Sigmoid colon (tissue), 4 donors: ENCODE results near the gene F11.

ENCODE experiments used
- POLR2A ChIP-seq, 2 donors: fragments of 450-650 bp; IDR thresholded peaks; one replicate each; pipeline ENCODE4 v1.6.1; 2016; ENCODE audit warnings: antibody characterized with exemption in 2 of 2, mild to moderate bottlenecking in 2 of 2, moderate library complexity in 2 of 2
- POLR2AphosphoS5 ChIP-seq, 4 donors: sonication (generic); formaldehyde crosslinking; IDR thresholded peaks; one replicate each; pipeline ENCODE4 v1.6.1; 2017; ENCODE audit warnings: antibody characterized with exemption in 4 of 4
- TF ChIP-seq, protein P1 (sequence below), 4 experiments: fragments of 450-650 bp in 3 of 4; fragments of 200-600 bp in 1 of 4; IDR thresholded peaks; one replicate each; pipeline ENCODE4 v1.5.1; 2016 to 2019; ENCODE audit warnings: antibody characterized with exemption in 4 of 4, mild to moderate bottlenecking in 3 of 4, moderate library complexity in 2 of 4

DNA sequence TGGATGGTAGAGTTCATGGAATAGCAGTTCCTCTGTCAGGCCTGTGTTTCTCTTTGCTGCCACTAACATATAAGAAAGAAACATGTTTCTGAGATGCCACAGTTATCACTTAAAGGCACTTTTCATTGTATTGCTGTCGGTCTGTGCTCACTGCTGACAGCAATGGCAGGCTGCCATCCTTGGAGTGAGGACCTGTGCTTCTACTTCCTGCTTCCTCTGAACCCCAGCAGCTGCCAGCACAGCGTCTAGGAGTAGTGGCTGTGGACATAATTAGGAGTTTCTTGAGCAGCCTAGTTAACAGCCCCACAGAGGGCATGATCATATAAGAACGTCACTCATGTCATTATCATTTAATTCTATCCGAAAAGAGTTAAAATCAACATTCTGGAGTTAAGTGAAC is 30.5 kb downstream of the F11 start:
- TF ChIP-seq POLR2AphosphoS5 (IDR thresholded peaks at IDR 0.05) (no peak), POLR2A (IDR thresholded peaks at IDR 0.05) (no peak)
- TF ChIP-seq, protein P1, sequence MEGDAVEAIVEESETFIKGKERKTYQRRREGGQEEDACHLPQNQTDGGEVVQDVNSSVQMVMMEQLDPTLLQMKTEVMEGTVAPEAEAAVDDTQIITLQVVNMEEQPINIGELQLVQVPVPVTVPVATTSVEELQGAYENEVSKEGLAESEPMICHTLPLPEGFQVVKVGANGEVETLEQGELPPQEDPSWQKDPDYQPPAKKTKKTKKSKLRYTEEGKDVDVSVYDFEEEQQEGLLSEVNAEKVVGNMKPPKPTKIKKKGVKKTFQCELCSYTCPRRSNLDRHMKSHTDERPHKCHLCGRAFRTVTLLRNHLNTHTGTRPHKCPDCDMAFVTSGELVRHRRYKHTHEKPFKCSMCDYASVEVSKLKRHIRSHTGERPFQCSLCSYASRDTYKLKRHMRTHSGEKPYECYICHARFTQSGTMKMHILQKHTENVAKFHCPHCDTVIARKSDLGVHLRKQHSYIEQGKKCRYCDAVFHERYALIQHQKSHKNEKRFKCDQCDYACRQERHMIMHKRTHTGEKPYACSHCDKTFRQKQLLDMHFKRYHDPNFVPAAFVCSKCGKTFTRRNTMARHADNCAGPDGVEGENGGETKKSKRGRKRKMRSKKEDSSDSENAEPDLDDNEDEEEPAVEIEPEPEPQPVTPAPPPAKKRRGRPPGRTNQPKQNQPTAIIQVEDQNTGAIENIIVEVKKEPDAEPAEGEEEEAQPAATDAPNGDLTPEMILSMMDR (IDR thresholded peaks at IDR 0.05) = no peak
